SK-N-DZ (cell line): ENCODE data around the gene LGALS4.
"Not testable (repeated sequence)": the region's sequence is repeated elsewhere in the genome, so short reads cannot be mapped to it uniquely, and the experiment has no call there.

Experiments
- DNase-seq: peaks from one replicate; pipeline ENCODE4 v3.0.0-alpha.2; 2015; ENCODE audit warnings: low spot score

LGALS4 gene

DNA sequence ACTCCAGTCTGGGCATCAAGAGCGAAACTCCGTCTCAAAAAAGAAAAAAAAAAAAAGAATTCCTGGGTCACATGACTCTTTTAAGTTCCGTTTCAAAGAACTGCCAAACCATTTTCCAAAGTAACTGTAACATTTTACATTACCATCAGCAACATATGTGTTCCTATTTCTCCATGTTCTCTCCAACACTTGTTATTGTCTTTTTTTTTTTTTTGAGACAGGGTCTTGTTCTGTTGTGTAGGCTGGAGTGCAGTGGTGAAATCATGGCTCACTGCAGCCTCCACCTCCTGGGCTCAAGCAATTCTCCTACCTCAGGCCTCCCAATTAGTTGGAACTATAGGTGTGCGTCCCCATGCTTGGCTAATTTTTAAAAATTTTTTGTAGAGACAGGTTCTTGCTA, 17.2 kb downstream of the LGALS4 start:
- DNase-seq: no peak

DNA sequence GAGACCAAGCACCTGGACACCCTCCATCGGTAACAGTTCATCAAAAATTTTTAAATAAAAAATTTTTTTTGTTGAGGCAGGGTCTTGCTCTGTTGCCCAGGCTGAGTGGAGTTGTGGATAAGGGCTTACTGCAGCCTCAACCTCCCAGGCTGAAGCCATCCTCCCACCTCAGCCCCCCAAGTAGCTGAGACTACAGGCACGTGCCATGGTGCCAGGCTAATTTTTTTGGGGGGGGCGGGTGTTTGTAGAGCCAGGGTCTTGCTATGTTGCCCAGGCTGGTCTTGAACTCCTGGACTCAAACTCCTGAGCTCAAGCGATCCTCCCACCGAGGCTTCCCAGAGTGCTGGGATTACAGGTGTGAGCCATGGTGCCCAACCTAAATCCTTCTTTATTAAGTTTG, 19.1 kb downstream of the LGALS4 start:
- no peak for DNase-seq

DNA sequence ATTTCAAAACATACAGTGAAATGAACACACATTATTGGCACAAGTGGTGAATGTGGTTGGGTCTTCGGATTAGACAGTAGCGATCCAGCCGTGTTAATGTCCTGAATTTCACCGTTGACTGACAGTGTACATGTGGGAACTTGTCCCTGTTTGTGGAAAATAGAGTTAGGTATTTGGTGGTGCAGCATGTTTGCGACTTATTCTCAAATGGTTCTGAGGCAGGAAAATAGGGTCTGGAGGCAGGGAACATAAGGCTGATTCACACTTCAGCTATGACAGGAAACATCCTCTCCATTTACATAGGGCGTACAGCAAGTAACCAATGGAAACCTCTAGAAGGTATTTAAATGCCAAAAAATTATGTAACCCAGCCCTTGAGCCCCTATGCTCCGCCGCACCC, 19.6 kb downstream of the LGALS4 start:
- no peak for DNase-seq

DNA sequence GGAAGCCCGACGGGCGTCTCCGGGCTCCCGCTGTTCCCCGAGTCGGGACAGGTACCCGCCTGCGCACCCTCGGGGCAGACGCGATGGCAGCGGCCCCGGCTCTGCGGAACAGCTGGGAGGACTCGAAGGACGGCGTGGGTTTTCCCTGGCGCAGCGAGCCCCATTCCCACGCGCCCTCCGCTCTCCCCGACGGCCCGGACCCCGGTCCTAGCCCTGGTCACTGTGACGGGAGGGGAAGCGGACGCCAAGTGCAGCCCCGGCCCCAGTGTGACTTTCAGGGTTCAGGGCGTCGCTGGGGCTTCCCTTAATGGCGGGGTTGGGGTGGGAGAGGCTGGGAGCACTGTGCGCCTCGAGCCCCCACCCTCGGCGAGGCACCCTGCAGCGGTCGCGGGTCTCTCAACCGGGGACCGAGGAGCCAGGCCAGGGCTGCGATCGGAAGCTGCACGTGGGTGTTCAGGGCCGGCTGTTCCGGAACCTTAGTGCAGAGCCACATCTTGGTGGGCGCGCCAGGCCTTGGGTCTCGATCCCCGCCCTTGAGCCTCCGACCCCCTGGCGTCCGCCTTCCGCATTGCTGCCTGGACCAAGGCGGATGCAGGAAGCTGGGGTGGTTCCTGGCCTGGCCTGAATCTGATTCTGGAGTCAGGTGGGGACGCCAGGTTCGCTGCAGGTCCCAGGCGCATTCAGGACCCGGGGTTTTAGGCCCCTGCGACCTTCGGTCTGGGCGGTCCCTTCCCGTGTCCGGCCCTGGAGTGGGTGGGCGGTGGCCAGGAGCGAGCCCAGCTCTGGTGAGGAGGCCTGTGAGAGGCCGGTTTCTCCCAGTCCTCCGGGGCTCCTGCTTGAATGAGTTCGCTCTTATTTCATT, 20.3 kb downstream of the LGALS4 start:
- DNase-seq: peak; percentile 49

DNA sequence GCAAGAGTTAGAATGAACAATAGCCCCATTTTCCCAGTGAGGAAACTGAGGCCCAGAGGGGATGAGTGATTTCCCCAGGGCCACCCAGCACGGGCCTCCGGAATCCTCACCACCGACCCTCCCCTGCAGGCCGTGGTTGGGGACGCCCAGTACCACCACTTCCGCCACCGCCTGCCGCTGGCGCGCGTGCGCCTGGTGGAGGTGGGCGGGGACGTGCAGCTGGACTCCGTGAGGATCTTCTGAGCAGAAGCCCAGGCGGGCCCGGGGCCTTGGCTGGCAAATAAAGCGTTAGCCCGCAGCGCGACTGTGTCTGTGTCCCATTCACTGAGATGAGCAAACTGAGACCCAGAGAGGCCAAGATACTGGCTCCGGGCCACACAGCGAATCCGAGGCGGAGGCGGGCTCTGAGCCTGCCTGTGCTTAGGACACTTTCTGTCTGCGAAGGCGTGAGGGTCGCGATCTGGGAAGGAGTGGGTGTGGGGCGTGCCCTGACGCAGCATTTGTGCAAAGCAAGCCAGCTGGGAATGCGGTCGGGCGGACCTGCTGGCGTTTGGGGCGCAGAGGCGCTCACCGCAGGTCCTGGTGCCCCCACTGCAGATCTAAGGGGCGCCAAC, 21.2 kb downstream of the LGALS4 start:
- DNase-seq: not testable (repeated sequence)

DNA sequence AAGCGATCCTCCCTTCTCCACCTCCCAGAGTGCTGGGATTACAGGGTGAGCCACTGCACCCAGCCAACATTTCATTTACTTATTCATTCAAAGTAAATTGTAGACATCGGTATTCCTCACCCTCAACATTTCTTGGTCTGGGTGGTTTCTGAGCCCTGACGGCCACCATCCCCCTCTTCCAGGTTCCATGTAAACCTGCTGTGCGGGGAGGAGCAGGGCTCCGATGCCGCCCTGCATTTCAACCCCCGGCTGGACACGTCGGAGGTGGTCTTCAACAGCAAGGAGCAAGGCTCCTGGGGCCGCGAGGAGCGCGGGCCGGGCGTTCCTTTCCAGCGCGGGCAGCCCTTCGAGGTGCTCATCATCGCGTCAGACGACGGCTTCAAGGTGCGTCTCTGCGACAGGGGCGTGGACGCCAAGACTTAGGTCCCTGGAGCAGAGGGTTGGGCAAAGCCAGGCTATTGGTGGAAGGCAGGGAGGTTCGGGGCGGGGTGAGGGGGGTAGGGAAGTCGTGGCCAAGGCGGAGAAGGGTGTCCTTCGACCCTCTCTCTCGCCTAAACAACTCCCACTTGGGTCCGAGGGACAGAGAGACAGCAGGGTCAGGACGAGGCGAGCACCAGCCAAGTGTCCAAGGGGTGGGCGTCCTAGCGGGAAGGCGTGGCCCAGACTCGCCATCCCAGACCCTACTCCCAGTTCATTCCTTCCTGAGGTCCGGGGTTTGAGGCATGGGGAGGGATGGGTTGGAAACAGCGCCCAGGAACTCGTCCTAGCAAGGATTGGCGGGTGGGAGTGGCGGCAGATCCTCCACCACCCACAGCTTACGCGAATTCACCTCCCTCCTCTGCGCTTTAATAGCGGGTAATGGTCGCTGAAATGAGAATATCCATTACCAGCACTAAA, 22.0 kb downstream of the LGALS4 start:
- not testable (repeated sequence) for DNase-seq

GRCh38 chr19:38788478-38789243, 24.1 kb downstream of the LGALS4 start, which contains the start of gene LGALS7B:
TSS of gene LGALS7B (plus strand) at chr19:38789200. CDS start at chr19:38789227, 27 bp downstream.
- no peak for DNase-seq

GRCh38 chr19:38786572-38787265, 26.0 kb downstream of the LGALS4 start:
- DNase-seq: no peak

DNA sequence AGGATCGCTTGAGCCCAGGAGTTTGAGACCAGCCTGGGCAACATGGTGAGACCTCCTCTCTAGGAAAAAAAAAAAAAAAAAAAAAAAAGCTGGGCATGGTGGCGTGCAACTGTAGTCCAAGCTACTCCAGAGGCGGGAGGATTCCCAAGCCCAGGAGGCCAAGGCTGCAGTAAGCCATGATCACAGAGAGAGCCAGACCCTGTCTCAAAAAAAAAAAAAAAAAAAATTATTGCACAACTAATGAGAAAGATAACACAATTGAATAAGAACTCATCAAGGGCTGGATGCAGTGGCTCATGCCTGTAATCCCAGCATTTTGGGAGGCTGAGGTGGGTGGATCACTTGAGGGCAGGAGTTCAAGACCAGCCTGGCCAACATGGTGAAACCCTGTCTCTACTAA, 26.7 kb downstream of the LGALS4 start:
- not testable (repeated sequence) for DNase-seq

DNA sequence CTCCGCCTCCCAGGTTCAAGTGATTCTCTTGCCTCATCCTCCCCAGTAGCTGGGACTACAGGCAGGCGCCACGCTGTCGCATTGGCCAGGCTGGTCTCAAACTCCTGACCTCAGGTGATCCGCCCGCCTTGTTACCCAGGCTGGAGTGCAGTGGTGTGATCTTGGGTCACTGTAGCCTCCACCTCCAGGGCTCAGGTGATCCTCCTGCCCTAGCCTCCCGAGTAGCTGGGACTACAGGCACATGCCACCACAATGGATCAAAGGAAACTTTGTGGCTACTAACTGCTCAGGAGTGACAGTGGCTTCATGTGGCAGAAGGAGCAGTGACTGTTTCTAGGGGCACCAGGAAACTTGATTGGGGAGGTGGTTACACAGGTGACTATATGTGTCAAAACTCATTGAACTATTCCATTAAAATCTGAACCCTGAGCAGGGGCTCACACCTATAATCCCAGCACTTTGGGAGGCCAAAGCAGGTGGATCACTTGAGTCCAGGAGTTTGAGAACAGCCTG, 27.5 kb downstream of the LGALS4 start:
- DNase-seq: no peak

DNA sequence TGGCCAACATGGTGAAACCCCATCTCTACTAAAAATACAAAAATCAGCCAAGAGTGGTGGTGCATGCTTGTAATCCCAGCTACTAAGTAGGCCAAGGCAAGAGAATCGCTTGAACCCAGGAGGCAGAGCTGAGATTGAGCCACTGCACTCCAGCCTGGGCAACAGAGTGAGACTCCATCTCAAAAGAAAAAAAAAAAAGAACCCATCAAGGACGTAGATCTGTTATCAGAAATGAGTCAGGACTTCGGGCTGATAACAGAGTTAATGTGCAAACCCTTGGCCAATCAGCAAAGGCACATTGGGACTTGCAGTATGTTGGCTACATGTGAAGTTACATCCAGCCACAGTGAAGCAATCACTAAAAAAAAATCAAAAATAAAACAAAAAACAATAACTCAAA, 28.5 kb downstream of the LGALS4 start:
- no peak for DNase-seq

DNA sequence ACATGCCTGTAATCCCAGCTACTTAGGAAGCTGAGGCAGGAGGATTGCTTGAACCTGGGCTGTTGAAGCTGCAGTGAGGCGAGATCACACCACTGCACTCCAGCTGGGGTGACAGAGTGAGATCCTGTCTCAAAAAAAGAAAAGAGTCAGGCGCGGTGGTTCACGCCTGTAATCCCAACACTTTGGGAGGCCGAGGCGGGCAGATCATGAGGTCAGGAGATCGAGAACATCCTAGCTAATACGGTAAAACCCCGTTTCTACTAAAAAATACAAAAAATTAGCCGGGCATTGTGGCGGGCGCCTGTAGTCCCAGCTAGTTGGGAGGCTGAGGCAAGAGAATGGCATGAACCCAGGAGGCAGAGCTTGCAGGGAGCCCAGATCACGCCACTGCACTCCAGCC, 30.5 kb downstream of the LGALS4 start:
- DNase-seq: not testable (repeated sequence)

DNA sequence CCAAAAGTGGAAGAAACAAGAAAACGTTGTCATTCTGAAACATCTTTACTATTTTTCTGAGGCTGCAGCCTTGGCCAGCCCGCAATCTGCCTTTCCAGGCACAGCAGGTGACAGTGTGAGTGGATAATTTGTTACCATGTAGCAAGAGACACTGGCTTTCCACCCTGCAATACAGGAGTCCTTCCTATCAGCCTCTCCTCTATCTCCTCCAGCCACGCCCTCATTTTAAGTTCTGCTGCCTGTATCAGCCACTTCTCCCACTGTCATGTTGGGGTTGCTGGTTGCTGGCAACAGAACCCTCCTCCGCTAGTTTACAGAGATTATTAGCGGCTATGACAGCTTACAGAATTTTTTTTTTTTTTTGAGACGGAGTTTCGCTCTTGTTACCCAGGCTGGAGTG, 31.7 kb downstream of the LGALS4 start:
- DNase-seq: no peak

DNA sequence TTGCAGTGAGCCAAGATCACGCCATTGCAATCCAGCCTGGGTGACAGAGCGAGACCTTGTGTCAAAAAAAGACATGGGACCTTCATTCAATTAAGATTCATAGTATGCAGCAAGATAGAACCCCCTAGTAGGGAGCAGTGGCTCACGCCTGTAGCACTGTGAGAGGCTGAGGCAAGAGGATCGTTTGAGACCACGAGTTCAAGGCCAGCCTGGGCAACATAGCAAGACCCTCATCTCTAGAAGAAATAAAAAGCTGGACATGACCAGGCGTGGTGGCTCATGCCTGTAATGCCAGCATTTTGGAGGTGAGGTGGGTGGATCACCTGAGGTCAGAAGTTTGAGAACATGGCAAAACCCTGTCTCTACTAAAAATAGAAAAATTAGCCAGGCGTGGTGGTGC, 32.3 kb downstream of the LGALS4 start:
- no peak for DNase-seq

DNA sequence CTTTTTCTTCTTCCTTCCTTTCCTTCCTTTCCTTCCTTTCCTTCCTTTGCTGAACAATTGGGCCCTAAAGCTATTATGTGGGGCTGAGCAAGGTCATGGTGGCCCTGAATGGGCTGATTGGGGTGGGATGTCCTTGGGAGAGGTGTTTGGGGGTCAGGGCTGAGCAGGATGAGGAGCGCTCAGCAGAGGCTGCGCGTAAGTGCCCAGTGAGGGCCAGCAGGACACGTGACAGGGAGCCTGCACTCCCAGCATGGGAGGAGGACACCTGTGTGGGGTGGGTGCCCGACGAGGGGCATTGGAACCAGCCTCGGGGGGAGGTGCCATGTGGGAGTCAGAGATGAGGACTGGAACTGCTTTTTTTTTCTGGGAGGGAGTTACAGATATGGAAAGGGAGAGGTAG, 34.0 kb downstream of the LGALS4 start:
- DNase-seq: no peak

DNA sequence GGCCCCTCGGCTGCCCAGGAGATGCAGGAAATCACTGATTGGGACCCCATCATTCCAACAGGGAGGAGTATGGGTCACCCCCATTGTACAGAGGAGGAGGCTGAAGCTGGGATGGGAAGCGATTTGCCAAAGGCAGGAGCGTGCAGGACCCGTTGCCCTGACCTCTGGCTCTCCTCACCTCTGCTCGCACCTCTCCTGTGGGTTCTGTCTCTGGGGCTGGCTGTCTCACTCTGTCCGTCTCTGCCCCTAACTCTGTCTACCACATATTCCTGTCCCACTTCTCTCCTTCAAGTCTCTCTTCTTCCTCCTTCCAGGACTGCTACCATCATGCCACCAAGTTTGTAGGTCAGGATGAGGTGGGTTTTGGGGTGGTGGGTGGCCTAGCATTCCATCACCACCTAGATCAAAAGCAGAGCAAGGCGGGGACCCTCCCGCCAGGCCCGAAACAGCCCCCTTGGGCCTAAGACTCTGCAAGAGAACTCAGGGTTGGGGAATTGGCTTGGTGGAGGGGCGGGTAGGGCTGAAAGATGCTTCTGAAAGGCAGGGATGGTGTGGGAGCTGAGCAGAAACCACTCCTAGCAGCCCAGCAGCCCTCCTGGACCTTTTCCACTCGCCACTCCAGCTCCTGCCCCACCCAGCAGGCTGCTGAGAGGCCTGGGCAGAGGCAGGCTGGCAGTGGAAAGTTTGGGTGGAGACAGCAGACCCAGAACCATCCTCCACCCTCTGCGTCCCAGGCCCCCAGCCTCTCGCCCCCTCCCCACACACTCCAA, 38.4 kb downstream of the LGALS4 start:
- DNase-seq: no peak

DNA sequence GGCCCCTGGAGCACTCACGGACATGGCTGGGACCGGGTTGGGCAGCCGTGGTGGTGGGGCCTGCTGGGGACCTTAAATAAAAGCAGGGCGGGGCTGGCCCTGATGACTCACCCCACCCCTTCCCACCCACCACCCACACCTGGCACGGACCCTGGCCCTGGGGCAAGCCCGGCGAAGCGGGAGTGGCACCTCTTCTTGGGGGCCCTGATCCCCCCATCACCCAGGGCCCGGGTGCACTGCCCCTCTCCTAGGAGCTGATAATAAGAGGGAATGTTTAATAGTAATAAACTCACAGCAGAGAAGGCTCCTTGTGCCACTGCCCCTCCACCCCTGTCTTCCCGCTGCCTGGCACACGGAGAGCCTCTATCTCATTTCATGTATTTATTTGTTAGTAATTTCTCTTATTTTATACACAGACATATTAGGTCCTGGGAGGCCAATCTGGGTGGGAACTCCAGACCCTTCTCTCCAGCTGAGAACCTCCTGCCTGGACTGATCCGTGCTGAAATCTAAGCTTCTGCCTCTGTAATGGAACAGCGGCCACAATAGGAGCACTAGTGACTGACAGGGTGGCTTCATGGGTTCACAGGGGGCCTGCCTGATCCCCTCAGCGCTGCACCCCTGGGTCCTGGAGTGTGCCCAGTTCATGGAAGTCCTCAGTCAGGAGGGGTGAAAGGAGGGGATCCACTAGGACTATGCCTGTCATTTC, 39.1 kb downstream of the LGALS4 start, which contains the start of gene LGALS7:
Gene LGALS7, minus strand, starts transcription at position 49 of the 709 bp plus-strand sequence. Its CDS starts 25 bp downstream, at position 24.
- DNase-seq: no peak

DNA sequence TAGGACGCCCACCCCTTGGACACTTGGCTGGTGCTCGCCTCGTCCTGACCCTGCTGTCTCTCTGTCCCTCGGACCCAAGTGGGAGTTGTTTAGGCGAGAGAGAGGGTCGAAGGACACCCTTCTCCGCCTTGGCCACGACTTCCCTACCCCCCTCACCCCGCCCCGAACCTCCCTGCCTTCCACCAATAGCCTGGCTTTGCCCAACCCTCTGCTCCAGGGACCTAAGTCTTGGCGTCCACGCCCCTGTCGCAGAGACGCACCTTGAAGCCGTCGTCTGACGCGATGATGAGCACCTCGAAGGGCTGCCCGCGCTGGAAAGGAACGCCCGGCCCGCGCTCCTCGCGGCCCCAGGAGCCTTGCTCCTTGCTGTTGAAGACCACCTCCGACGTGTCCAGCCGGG, 41.2 kb downstream of the LGALS4 start:
- DNase-seq: not testable (repeated sequence)

GRCh38 chr19:38770949-38771275, 41.8 kb downstream of the LGALS4 start:
- not testable (repeated sequence) for DNase-seq
